Activated naive CD4-positive, alpha-beta T cell treated with Interleukin-2 at 50 U/mL for 16 hours (primary cell): ENCODE measurements around the gene PRDM13.
"Not testable (repeated sequence)": the region's sequence is repeated elsewhere in the genome, so short reads cannot be mapped to it uniquely, and the experiment has no call there.

Source experiments
- DNase-seq: peaks from one replicate; pipeline ENCODE4 v3.0.0-alpha.2; 2020

Gene PRDM13

DNA sequence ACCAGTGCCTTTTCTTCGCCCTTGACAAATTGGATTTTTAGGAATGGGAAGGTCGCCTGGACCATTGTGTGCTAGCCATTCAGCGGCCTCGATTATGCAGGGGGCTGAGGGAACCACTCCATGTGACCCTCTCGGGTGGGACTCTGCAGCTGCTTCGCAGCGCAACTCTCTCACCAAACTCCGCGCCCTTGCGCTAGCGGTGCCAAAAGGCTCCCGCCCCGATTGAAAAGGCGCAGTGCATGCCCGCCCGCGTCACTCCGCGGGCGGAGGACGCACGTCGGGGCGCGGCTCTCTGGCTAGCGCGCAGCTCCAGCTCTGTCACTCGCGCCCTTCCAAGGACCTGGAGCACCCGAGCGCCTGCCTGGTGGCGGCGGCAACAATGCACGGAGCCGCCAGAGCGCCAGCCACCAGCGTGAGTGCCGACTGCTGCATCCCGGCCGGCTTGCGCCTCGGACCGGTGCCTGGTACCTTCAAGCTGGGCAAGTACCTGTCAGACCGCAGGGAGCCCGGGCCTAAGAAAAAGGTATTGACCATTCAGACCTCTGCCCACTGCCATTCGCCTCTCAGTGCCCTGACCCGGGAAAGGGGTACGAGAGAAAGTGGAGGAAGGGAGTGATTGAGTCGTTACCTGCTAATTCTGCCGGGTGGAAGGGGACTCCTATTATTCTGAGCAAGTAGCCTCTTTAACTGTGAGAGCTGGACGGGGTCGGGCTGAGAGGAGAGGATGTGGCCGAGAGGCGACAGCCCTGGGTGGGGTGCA is at the start of gene PRDM13:
Gene PRDM13 (plus strand): TSS at position 178 of the 760 bp plus-strand sequence. CDS start 202 bp downstream, at position 380.
- DNase-seq = no peak

DNA sequence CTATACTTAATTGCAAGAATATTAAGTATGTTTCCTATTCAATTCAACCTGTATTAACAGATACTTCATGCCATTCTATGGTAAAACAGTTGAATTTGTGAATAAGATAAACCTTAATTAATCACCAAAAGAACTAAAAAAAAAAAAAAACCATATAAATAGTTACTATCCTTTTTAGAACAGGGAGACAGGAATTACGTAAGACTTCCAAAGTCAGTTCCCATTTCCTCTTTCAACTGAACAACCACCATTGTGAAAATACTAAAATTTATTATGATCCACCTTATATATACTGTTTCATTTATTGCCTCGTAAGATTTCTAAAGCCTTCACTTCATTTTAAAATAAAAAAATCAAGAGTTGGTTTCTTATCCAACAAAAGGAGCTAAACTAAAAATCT is 47.6 kb upstream of the PRDM13 start:
- DNase-seq = no peak

DNA sequence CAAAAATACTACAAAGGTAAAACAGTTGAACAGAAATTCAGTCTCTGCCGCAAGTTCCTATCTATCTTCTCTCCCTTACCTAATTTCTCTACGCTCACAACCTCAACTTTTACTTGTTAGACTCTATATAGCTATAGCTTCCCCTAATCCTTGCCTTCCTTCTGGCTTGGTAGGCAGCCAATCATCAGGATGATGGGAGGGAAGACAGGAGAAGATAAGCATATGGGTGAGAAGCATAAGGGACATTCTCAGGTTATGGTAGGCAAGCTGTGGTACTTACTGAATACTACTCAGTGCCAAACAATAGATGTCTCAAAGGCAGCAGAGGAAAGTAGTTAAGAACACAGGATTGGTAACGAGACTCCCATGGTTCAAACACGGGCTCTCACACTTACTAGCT is 46.0 kb upstream of the PRDM13 start:
- no peak for DNase-seq

GRCh38 chr6:99563056-99563723 is 43.4 kb upstream of the PRDM13 start:
- DNase-seq = no peak

DNA sequence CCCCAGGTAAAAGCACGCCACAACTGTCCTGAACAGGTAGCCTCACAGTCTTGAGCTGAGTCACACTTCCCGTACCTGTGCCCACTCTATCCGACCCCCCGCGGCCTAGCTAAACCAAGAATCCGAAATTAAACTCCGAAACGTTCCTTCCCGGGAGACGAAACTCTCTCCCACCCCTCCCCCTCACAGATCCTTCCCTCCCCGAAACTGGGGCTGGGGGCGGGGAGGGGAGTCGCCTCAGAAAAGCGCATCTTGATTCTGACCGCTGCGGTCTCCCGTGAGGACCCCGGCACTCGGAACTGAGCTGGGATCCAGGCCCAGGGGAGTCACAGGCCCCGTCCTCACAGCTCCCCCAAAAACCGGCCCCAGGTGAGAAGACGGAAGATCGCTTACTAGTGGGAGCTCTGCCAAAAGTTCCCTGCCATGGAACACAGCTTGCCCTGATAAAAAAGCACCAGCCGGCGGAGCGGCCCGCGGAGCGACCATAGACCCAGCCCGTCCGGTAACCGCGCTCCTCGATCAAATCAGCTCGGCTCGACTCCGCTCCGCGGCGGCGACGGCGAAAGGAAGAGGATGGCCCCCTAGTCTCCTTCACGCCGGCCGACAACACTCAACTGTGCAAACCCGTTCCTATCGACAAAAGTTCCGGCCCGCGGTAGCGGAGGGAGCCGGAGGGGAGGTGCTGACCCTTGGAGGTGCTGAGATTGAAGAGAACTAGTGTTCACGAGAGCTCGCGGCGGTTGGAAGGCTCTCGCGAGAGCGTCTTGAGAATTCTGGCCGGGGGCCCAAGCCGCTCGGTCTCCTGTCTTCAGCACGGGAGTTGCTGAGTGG is 38.3 kb upstream of the PRDM13 start, which contains the start of gene CCNC:
Gene CCNC (minus strand): TSS at position 558 of the 831 bp plus-strand sequence. CDS start 133 bp downstream, at position 425.
- DNase-seq = peak; percentile 92

- DNase-seq = no peak
Measured at GRCh38 chr6:99573980-99574617, 32.5 kb upstream of the PRDM13 start.

DNA sequence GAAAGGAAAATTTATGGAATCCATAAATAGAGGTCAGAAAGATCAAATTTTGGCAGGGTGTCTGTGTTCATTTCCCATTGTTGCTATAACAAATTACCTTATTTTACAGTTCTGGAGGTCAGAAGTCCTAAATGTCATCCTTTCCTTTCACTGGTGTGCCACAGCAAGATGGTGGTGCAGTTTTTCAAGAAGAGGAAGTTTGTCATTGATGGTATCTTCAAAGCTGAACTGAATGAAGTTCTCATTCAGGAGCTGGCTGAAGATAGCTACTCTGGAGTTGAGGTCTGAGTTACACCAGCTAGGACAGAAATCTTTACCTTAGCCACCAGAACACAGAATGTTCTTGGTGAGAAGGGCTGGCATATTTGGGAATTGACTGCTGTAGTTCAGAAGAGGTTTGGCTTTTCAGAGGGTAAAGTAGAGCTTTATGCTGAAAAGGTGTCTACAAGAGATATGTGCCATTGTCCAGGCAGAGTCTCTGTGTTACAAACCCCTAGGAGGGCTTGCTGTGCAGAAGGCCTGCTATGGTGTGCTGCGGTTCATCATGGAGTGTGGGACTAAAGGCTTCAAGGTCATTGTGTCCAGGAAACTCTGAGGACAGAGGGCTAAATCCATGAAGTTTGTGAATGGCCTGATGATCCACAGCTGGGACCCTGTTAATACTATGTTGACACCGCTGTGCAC is 30.9 kb upstream of the PRDM13 start:
- no peak for DNase-seq

- DNase-seq = no peak
Measured at GRCh38 chr6:99579781-99580180, 26.9 kb upstream of the PRDM13 start.

GRCh38 chr6:99587792-99588191 is 18.8 kb upstream of the PRDM13 start:
- DNase-seq = no peak

DNA sequence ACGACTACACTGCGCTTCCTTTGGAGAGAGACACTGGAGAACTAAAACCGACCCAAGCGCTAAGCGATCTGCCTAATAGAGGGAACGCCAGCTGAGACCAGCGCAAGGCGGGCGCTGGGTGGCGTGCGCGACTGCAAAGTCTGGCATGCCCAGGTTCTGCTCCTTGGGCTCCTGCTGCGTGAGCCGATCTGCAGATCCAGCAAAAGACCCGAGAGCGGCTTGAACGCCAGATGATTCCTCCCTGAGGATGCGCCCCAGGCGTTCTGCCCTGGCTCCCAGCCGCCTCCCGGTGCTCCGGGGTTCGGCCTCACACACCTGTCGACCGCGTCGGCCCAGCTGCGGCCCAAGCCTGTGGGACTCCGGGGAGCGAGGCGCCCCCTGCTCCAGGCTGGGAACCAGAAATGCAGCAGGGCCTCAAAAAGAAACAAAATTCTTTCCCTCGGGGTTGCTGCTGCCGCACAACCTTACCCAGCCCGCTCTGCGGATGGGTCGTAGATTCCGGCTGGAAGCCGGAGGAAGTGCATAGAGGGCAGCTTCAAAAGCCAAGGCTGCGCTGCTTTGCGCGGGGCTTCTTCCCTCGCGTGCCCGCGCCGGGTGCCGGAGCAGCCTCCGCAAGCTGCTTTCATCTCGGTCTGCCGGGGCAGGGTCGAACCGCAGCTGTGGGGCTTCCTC is 17.9 kb upstream of the PRDM13 start:
- DNase-seq = peak; percentile 75

- DNase-seq = no peak
Measured at GRCh38 chr6:99589290-99589672, 17.4 kb upstream of the PRDM13 start.

- no peak for DNase-seq
Measured at GRCh38 chr6:99589907-99590493, 16.6 kb upstream of the PRDM13 start.

GRCh38 chr6:99590728-99591672 is 15.6 kb upstream of the PRDM13 start:
- no peak for DNase-seq

- no peak for DNase-seq
Measured at GRCh38 chr6:99591673-99592364, 14.8 kb upstream of the PRDM13 start.

- no peak for DNase-seq
Measured at GRCh38 chr6:99592900-99593299, 13.7 kb upstream of the PRDM13 start.

DNA sequence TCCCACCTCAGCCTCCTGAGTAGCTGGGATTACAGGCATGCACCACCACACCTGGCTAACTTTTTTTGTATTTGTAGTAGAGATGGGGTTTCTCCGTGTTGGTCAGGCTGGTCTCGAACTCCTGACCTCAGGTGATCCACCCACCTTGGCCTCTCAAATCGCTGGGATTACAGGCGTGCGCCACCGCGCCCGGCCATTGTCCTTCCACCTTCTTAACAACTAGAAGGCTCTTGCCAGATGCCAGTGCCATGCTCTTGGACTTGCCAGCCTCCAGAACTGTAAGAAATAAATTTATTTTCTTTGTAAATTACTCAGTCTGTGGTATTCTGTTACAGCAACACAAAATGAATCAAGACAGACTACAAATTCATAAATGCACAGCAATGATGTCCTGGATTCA is 11.9 kb upstream of the PRDM13 start:
- not testable (repeated sequence) for DNase-seq

DNA sequence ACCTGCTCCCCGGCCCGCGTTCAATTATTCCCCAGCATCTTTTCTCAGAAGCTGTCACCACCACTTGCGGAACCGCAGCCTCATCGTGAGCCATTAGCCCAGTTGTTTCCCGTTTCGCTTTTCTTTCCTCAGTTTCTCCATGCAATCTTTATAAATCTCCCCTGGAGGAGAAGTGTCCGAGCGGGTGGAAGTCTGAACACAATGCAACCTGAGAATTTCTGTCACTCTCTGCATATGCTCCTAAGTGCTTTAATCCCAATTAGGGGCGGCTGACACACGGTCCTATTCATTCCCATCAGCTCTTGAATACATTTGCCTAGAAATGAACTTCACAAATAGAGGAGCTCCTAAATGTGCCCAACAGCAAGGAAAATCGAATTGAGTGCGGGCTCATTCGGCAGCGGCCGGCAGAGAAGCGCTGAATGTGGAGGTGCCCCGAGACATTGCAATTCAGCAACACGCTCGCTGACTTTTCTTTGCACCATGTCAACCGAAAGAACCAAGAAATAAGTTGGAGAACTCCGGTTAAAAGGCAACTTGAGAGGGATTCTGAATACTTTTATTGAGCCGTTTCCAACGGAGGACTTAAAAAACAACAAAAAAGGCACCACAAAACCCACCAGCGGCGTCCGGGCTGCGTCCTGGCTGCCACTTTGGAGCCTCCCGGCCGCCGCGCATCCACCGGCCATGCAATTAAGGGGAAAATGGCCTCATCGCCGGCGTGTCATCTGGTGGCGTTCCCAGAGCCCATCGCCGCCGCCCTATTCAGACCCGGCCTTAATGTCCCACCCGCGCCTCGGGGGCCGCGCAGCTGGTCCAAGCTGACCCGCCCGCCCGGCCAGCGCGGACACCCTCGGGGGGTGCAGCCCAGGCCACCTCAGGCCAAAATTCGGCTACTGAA is 3.9 kb upstream of the PRDM13 start:
- DNase-seq = no peak

DNA sequence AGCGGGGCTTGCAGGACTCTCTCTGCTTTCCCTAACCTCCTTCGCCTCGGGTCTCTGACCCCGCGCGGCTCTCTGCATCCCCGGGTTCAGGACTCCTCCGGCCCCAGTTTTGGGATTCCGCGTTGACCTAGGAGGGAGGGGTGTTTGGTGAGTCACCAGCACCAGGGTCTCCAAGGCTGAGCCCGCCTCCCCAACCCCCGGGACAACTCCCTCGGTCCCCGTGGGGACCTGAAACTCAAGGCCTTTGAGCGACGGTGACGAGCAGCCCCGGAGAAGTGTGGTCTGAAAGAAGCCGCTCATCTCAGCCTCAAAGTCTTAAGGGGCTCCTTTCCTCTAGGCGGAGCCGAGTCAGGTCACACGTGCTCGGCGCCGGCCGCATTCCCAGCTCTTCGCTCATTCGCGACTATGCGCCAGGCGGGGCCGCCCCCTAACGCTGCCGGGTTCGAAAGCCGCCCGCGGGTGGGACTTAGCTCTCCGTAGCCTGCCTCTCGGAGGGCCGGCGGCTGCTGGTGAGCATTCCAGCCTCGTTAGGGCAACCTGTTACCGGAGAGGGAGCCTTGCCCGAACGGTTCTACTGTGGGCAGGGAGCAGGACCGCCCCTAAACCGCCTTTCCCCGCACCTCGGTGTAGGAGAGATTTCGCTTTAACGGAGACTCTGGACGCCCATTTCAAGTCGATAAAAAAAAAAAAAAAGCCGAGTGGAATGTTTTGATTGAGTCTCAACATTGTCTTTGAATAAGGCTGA is 3.0 kb upstream of the PRDM13 start:
- no peak for DNase-seq
